T-helper 9 cell (primary cell): Measurements from ENCODE around the gene SF3B3.
"Not testable (repeated sequence)": the region's sequence is repeated elsewhere in the genome, so short reads cannot be mapped to it uniquely, and the experiment has no call there.

Experiments
- DNase-seq: peaks from one replicate; pipeline ENCODE4 v3.0.0-alpha.2; 2020

Gene SF3B3

GRCh38 chr16:70512456-70512855 lies 11.2 kb upstream of the SF3B3 start:
- DNase-seq: no peak

- DNase-seq: no peak
These were observed 2.9 kb upstream of the SF3B3 start for GRCh38 chr16:70520612-70521297.

- DNase-seq: no peak
These were observed 1.2 kb upstream of the SF3B3 start for GRCh38 chr16:70522216-70523075.

- DNase-seq: peak; percentile 86
These were observed 407 bp upstream of the SF3B3 start, which contains the start of gene COG4 for GRCh38 chr16:70523076-70523742. Gene COG4 (minus strand): TSS chr16:70523554. CDS start chr16:70523543, 11 bp downstream.

- DNase-seq: peak; percentile 19
These were observed 796 bp downstream of the SF3B3 start for GRCh38 chr16:70524399-70524825.

GRCh38 chr16:70526403-70526802 lies 2.8 kb downstream of the SF3B3 start:
- no peak for DNase-seq

- no peak for DNase-seq
These were observed 3.8 kb downstream of the SF3B3 start for GRCh38 chr16:70527315-70527996.

- DNase-seq: no peak
These were observed 5.6 kb downstream of the SF3B3 start for GRCh38 chr16:70529051-70529777.

- DNase-seq: not testable (repeated sequence)
These were observed 6.3 kb downstream of the SF3B3 start for GRCh38 chr16:70529954-70530353.

- no peak for DNase-seq
These were observed 11.4 kb downstream of the SF3B3 start for GRCh38 chr16:70534971-70535370.

- DNase-seq: no peak
These were observed 17.4 kb downstream of the SF3B3 start for GRCh38 chr16:70540994-70541393.

GRCh38 chr16:70544548-70544947 lies 20.9 kb downstream of the SF3B3 start:
- no peak for DNase-seq

GRCh38 chr16:70548936-70549335 lies 25.3 kb downstream of the SF3B3 start:
- DNase-seq: no peak

GRCh38 chr16:70550082-70550481 lies 26.5 kb downstream of the SF3B3 start:
- DNase-seq: no peak

GRCh38 chr16:70551788-70552187 lies 28.2 kb downstream of the SF3B3 start:
- DNase-seq: no peak

- no peak for DNase-seq
These were observed 29.1 kb downstream of the SF3B3 start for GRCh38 chr16:70552675-70553074.

GRCh38 chr16:70553645-70554044 lies 30.0 kb downstream of the SF3B3 start:
- DNase-seq: no peak

- DNase-seq: no peak
These were observed 32.4 kb downstream of the SF3B3 start for GRCh38 chr16:70556063-70556462.

GRCh38 chr16:70561623-70562022 lies 38.0 kb downstream of the SF3B3 start:
- no peak for DNase-seq

GRCh38 chr16:70563636-70564035 lies 40.0 kb downstream of the SF3B3 start:
- no peak for DNase-seq

- DNase-seq: no peak
These were observed 41.4 kb downstream of the SF3B3 start for GRCh38 chr16:70565053-70565452.

- DNase-seq: no peak
These were observed 45.1 kb downstream of the SF3B3 start for GRCh38 chr16:70568601-70569237.
